Measurements from ENCODE around the gene PAGE1. TPM values are rescaled to one million over a fixed set of nuclear protein-coding genes. Genes with fewer than 3 reads are reported as not detected.
"Not testable (repeated sequence)": the region's sequence is repeated elsewhere in the genome, so short reads cannot be mapped to it uniquely, and the experiment has no call there.

Gene PAGE1
- total RNA-seq, 1 experiment from 2014 or later = not detected

DNA sequence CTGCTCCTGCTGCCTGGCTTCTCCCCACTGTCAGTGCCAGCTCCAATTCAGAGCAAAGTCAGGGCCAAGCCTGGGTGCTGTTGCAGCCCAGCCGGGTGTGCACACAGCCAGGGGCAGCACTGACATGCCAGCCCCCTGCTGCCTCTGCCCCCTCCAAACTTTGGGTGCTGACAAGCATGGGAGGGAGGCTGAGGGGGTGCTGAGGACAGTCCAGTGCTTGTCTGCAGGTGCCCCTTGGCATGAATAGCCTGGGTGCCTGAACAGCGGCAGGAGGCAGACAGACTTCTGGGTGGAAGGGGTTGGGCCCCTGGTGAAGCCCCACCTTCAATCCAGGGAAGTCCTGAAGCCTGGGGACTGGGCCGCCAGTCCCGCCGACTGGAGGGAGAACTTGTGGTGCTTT, 31.2 kb upstream of the PAGE1 start:
- Histone ChIP-seq H3K4me3 (ENCODE audit: low read depth, low read length) (no peak overlapping the region), H3K9me3 (no peaks in the 10 kb centered on the region), H3K36me3 (ENCODE audit: control insufficient read depth, insufficient read depth, low read length) (no peaks in the 10 kb centered on the region), H3K4me1 (no peaks in the 10 kb centered on the region), H3K27me3 (replicated peaks; ENCODE audit: control insufficient read depth, insufficient read depth, low read length) (no peaks in the 10 kb centered on the region)
- BruUV-seq (replicated peaks) = no TSS peak
- no peaks in the 10 kb centered on the region for H3K27me3 Mint-ChIP-seq (ENCODE audit: insufficient read depth, unreplicated experiment)
- no peak overlapping the region for H3K27ac Mint-ChIP-seq (ENCODE audit: unreplicated experiment)
- intact Hi-C loops (cut with micrococcal nuclease; ENCODE audit: unreplicated experiment) = no loop called here
- H3K4me3 Mint-ChIP-seq (ENCODE audit: unreplicated experiment) = no peak overlapping the region
- TF ChIP-seq, protein P1, sequence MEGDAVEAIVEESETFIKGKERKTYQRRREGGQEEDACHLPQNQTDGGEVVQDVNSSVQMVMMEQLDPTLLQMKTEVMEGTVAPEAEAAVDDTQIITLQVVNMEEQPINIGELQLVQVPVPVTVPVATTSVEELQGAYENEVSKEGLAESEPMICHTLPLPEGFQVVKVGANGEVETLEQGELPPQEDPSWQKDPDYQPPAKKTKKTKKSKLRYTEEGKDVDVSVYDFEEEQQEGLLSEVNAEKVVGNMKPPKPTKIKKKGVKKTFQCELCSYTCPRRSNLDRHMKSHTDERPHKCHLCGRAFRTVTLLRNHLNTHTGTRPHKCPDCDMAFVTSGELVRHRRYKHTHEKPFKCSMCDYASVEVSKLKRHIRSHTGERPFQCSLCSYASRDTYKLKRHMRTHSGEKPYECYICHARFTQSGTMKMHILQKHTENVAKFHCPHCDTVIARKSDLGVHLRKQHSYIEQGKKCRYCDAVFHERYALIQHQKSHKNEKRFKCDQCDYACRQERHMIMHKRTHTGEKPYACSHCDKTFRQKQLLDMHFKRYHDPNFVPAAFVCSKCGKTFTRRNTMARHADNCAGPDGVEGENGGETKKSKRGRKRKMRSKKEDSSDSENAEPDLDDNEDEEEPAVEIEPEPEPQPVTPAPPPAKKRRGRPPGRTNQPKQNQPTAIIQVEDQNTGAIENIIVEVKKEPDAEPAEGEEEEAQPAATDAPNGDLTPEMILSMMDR (IDR thresholded peaks at IDR 0.05; ENCODE audit: insufficient read depth in 1 of 2, low read depth in 1 of 2, low read length in 1 of 2, severe bottlenecking in 1 of 2, unreplicated experiment in 1 of 2) = no peak
- DNase-seq = no peak
- no peaks in the 10 kb centered on the region for H3K9me3 Mint-ChIP-seq (ENCODE audit: unreplicated experiment)
- ChIA-PET POLR2A (no interaction called here), CTCF (no interaction called here)
- no peaks in the 10 kb centered on the region for H3K36me3 Mint-ChIP-seq (ENCODE audit: insufficient read depth, unreplicated experiment)
- no peaks in the 10 kb centered on the region for H3K4me1 Mint-ChIP-seq (ENCODE audit: low read depth, unreplicated experiment)

- H3K27me3 Mint-ChIP-seq (ENCODE audit: insufficient read depth, unreplicated experiment) = no peaks in the 10 kb centered on the region
- no peaks in the 10 kb centered on the region for H3K27me3 ChIP-seq (replicated peaks; ENCODE audit: control insufficient read depth, insufficient read depth, low read length)
- TF ChIP-seq, protein P1 (IDR thresholded peaks at IDR 0.05; ENCODE audit: insufficient read depth in 1 of 2, low read depth in 1 of 2, low read length in 1 of 2, severe bottlenecking in 1 of 2, unreplicated experiment in 1 of 2) = no peak
- no peak overlapping the region for H3K27ac Mint-ChIP-seq (ENCODE audit: unreplicated experiment)
- DNase-seq = no peak
- no peak overlapping the region for H3K4me3 Mint-ChIP-seq (ENCODE audit: unreplicated experiment)
- H3K4me1 ChIP-seq = no peaks in the 10 kb centered on the region
- no peak overlapping the region for H3K4me3 ChIP-seq (ENCODE audit: low read depth, low read length)
- H3K4me1 Mint-ChIP-seq (ENCODE audit: low read depth, unreplicated experiment) = no peaks in the 10 kb centered on the region
- H3K36me3 Mint-ChIP-seq (ENCODE audit: insufficient read depth, unreplicated experiment) = no peaks in the 10 kb centered on the region
- H3K9me3 Mint-ChIP-seq (ENCODE audit: unreplicated experiment) = no peaks in the 10 kb centered on the region
- intact Hi-C loops (cut with micrococcal nuclease; ENCODE audit: unreplicated experiment) = no loop called here
- no TSS peak for BruUV-seq (replicated peaks)
- CTCF ChIA-PET = no interaction called here
- no peaks in the 10 kb centered on the region for H3K36me3 ChIP-seq (ENCODE audit: control insufficient read depth, insufficient read depth, low read length)
- no peaks in the 10 kb centered on the region for H3K9me3 ChIP-seq
- POLR2A ChIA-PET = no interaction called here
Measured at GRCh38 chrX:49725923-49726904, 30.4 kb upstream of the PAGE1 start.

DNA sequence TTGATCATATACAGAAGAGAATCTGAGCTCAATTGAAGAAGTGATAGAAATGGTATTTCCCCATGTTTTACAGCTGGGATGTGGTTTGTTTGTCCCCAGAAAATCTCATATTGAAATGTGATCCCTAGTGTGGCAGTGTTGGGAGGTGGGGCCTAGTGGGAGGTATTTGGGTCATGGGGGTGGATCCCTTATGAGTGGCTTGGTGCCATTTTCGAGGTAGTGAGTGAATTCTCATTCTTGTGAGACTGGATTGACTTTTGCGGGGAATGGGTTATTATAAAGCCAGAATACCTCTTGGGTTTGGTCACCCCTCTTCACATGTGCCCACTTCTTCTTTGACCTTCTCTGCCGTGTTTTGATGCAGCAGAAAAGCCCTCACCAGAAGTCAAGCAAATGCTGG, 29.6 kb upstream of the PAGE1 start:
- Mint-ChIP-seq H3K36me3 (ENCODE audit: insufficient read depth, unreplicated experiment) (no peaks in the 10 kb centered on the region), H3K4me3 (ENCODE audit: unreplicated experiment) (no peak overlapping the region), H3K4me1 (ENCODE audit: low read depth, unreplicated experiment) (no peaks in the 10 kb centered on the region), H3K9me3 (ENCODE audit: unreplicated experiment) (no peaks in the 10 kb centered on the region), H3K27ac (ENCODE audit: unreplicated experiment) (no peak overlapping the region), H3K27me3 (ENCODE audit: insufficient read depth, unreplicated experiment) (no peaks in the 10 kb centered on the region)
- no peak overlapping the region for H3K4me3 ChIP-seq (ENCODE audit: low read depth, low read length)
- POLR2A ChIA-PET = no interaction called here
- H3K27me3 ChIP-seq (replicated peaks; ENCODE audit: control insufficient read depth, insufficient read depth, low read length) = no peaks in the 10 kb centered on the region
- H3K9me3 ChIP-seq = no peaks in the 10 kb centered on the region
- H3K36me3 ChIP-seq (ENCODE audit: control insufficient read depth, insufficient read depth, low read length) = no peaks in the 10 kb centered on the region
- TF ChIP-seq, protein P1 (IDR thresholded peaks at IDR 0.05; ENCODE audit: insufficient read depth in 1 of 2, low read depth in 1 of 2, low read length in 1 of 2, severe bottlenecking in 1 of 2, unreplicated experiment in 1 of 2) = no peak
- BruUV-seq (replicated peaks) = no TSS peak
- intact Hi-C loops (cut with micrococcal nuclease; ENCODE audit: unreplicated experiment) = no loop called here
- H3K4me1 ChIP-seq = no peaks in the 10 kb centered on the region
- CTCF ChIA-PET = no interaction called here
- DNase-seq = no peak

- H3K4me1 Mint-ChIP-seq (ENCODE audit: low read depth, unreplicated experiment); H3K36me3 ChIP-seq (ENCODE audit: control insufficient read depth, insufficient read depth, low read length); H3K4me3 Mint-ChIP-seq (ENCODE audit: unreplicated experiment): not testable (repeated sequence)
Measured at GRCh38 chrX:49720106-49720505, 24.3 kb upstream of the PAGE1 start.

More at GRCh38 chrX:49720106-49720505, 24.3 kb upstream of the PAGE1 start:
- BruUV-seq (replicated peaks); POLR2A ChIA-PET; intact Hi-C loops (cut with micrococcal nuclease; ENCODE audit: unreplicated experiment); DNase-seq; H3K4me3 ChIP-seq (ENCODE audit: low read depth, low read length); H3K36me3 Mint-ChIP-seq (ENCODE audit: insufficient read depth, unreplicated experiment); H3K27ac Mint-ChIP-seq (ENCODE audit: unreplicated experiment); H3K27me3 ChIP-seq (replicated peaks; ENCODE audit: control insufficient read depth, insufficient read depth, low read length); H3K4me1 ChIP-seq; H3K9me3 Mint-ChIP-seq (ENCODE audit: unreplicated experiment); H3K27me3 Mint-ChIP-seq (ENCODE audit: insufficient read depth, unreplicated experiment); H3K9me3 ChIP-seq; CTCF ChIA-PET: not testable (repeated sequence)

All from Caco-2 (cell line).